SKM-1 treated with dmso at 0.1 percent for 144 hours (cell line): ENCODE data around the gene OR4C5.
"Not testable (repeated sequence)": the region's sequence is repeated elsewhere in the genome, so short reads cannot be mapped to it uniquely, and the experiment has no call there.

Source experiments
- DNase-seq: peaks from one replicate; lab custom pipeline; 2025; ENCODE audit not compliant: unreplicated experiment; lab: John Stamatoyannopoulos, UW

Gene OR4C5

GRCh38 chr11:48366365-48366764, at the start of gene OR4C5:
TSS of gene OR4C5 (minus strand) at chr11:48366465. CDS start at chr11:48366465, 0 bp downstream.
- DNase-seq = no peak

- DNase-seq = peak; percentile 2
These were observed 18.4 kb upstream of the OR4C5 start for GRCh38 chr11:48384670-48385069.

- not testable (repeated sequence) for DNase-seq
These were observed 17.9 kb upstream of the OR4C5 start for GRCh38 chr11:48384151-48384550.

GRCh38 chr11:48361289-48361688, 5.0 kb downstream of the OR4C5 start:
- DNase-seq = not testable (repeated sequence)

GRCh38 chr11:48354677-48355076, 11.6 kb downstream of the OR4C5 start:
- DNase-seq = no peak

GRCh38 chr11:48354013-48354412, 12.3 kb downstream of the OR4C5 start:
- no peak for DNase-seq

- DNase-seq = not testable (repeated sequence)
These were observed 20.0 kb downstream of the OR4C5 start for GRCh38 chr11:48346286-48346685.

GRCh38 chr11:48342505-48342904, 23.8 kb downstream of the OR4C5 start:
- not testable (repeated sequence) for DNase-seq

- no peak for DNase-seq
These were observed 24.8 kb downstream of the OR4C5 start for GRCh38 chr11:48341466-48341865.

GRCh38 chr11:48324620-48325019, 41.6 kb downstream of the OR4C5 start, which contains the start of gene OR4C3:
TSS of gene OR4C3 (plus strand) at chr11:48324920. CDS start at chr11:48325022, 102 bp downstream.
- not testable (repeated sequence) for DNase-seq

GRCh38 chr11:48319813-48320212, 46.5 kb downstream of the OR4C5 start:
- not testable (repeated sequence) for DNase-seq
